SJCRH30 (cell line): ENCODE results near the gene RPA3. TPM values are rescaled to one million over a fixed set of nuclear protein-coding genes. Genes with fewer than 3 reads are reported as not detected.
"Not testable (repeated sequence)": the region's sequence is repeated elsewhere in the genome, so short reads cannot be mapped to it uniquely, and the experiment has no call there.

Experiments
- DNase-seq, 2 experiments: peaks; one replicate each; pipeline ENCODE4 v3.0.0-alpha.2; 2015 to 2020
- H3K27ac ChIP-seq: fragments of 250-450 bp; sonication (Bioruptor Pico); 2 replicates; pipeline ENCODE4 v1.5.1; 2020; ENCODE audit warnings: mild to moderate bottlenecking, moderate library complexity
- H3K27me3 ChIP-seq: fragments of 250-450 bp; sonication (Bioruptor Pico); 2 replicates; pipeline ENCODE4 v1.5.1; 2020; ENCODE audit warnings: mild to moderate bottlenecking, moderate library complexity
- H3K36me3 ChIP-seq: fragments of 250-450 bp; sonication (Bioruptor Pico); 2 replicates; pipeline ENCODE4 v1.5.1; 2020; ENCODE audit warnings: mild to moderate bottlenecking, moderate library complexity
- H3K4me1 ChIP-seq: fragments of 250-450 bp; sonication (Bioruptor Pico); 2 replicates; pipeline ENCODE4 v1.5.1; 2020; ENCODE audit warnings: mild to moderate bottlenecking, moderate library complexity
- H3K4me3 ChIP-seq: fragments of 250-450 bp; sonication (Bioruptor Pico); 2 replicates; pipeline ENCODE4 v1.5.1; 2020; ENCODE audit warnings: mild to moderate bottlenecking, moderate library complexity
- H3K9me3 ChIP-seq: fragments of 250-450 bp; sonication (Bioruptor Pico); replicated peaks from 2 replicates; pipeline ENCODE4 v1.5.1; 2020; ENCODE audit warnings: mild to moderate bottlenecking, moderate library complexity
- total RNA-seq: library from RNA; depleted of rRNA; stranded (reverse); fragments of >200 nt; shearing (Covaris generic); gene quantifications from 2 replicates; pipeline ENCODE4 v1.2.3, GENCODE V29; 2014

Gene RPA3
- total RNA-seq, 1 experiment from 2014 or later: 91.5 TPM

- Histone ChIP-seq H3K36me3 (no peaks in the 10 kb centered on the region), H3K27me3 (no peaks in the 10 kb centered on the region), H3K27ac (no peak overlapping the region), H3K4me3 (no peak overlapping the region), H3K9me3 (no peaks in the 10 kb centered on the region), H3K4me1 (no peaks in the 10 kb centered on the region)
- DNase-seq: no peak
Measured at GRCh38 chr7:7665031-7665430, 53.4 kb downstream of the RPA3 start.

GRCh38 chr7:7664291-7664690, 54.1 kb downstream of the RPA3 start:
- no peak overlapping the region for H3K27ac ChIP-seq

GRCh38 chr7:7662527-7662926, 55.9 kb downstream of the RPA3 start:
- Histone ChIP-seq H3K4me1 (no peaks in the 10 kb centered on the region), H3K4me3 (no peak overlapping the region), H3K27me3 (no peaks in the 10 kb centered on the region), H3K36me3 (no peaks in the 10 kb centered on the region), H3K9me3 (no peaks in the 10 kb centered on the region; the same call in 1 of the 2 replicates), H3K27ac (no peak overlapping the region)
- DNase-seq: peak in 1 of 2 experiments; percentile 48

More at GRCh38 chr7:7664291-7664690, 54.1 kb downstream of the RPA3 start:
- Histone ChIP-seq H3K4me1 (no peaks in the 10 kb centered on the region), H3K9me3 (no peaks in the 10 kb centered on the region), H3K27me3 (no peaks in the 10 kb centered on the region), H3K36me3 (no peaks in the 10 kb centered on the region), H3K4me3 (no peak overlapping the region)
- no peak for DNase-seq

- not testable (repeated sequence) for H3K27ac ChIP-seq, DNase-seq, H3K27me3 ChIP-seq, H3K4me3 ChIP-seq, H3K4me1 ChIP-seq, H3K36me3 ChIP-seq, H3K9me3 ChIP-seq
Measured at GRCh38 chr7:7656459-7656858, 61.9 kb downstream of the RPA3 start.

GRCh38 chr7:7654964-7655715, 63.3 kb downstream of the RPA3 start:
- no peak for DNase-seq
- Histone ChIP-seq H3K4me3 (no peak overlapping the region), H3K9me3 (no peaks in the 10 kb centered on the region; the same call in 1 of the 2 replicates), H3K4me1 (no peaks in the 10 kb centered on the region), H3K27me3 (no peaks in the 10 kb centered on the region), H3K27ac (no peak overlapping the region), H3K36me3 (no peaks in the 10 kb centered on the region)

- Histone ChIP-seq H3K4me3 (no peak overlapping the region), H3K27ac (no peak overlapping the region), H3K27me3 (no peaks in the 10 kb centered on the region), H3K4me1 (no peaks in the 10 kb centered on the region), H3K9me3 (no peaks in the 10 kb centered on the region; the same call in 1 of the 2 replicates), H3K36me3 (no peaks in the 10 kb centered on the region)
- peak; percentile 36 to 62 for DNase-seq
Measured at GRCh38 chr7:7653593-7654187, 64.7 kb downstream of the RPA3 start.

- no peak overlapping the region for H3K27ac ChIP-seq
- H3K27me3 ChIP-seq: no peaks in the 10 kb centered on the region
- no peaks in the 10 kb centered on the region; the same call in 1 of the 2 replicates for H3K9me3 ChIP-seq
- no peak overlapping the region for H3K4me3 ChIP-seq
- H3K36me3 ChIP-seq: no peaks in the 10 kb centered on the region
- no peak for DNase-seq
- no peaks in the 10 kb centered on the region for H3K4me1 ChIP-seq
Measured at GRCh38 chr7:7652798-7653540, 65.4 kb downstream of the RPA3 start.

- Histone ChIP-seq H3K27ac (no peak overlapping the region), H3K4me1 (no peaks in the 10 kb centered on the region), H3K4me3 (no peak overlapping the region), H3K9me3 (no peaks in the 10 kb centered on the region), H3K36me3 (no peaks in the 10 kb centered on the region), H3K27me3 (no peaks in the 10 kb centered on the region)
- no peak for DNase-seq
Measured at GRCh38 chr7:7651479-7651878, 66.9 kb downstream of the RPA3 start.

- Histone ChIP-seq H3K27ac (no peak overlapping the region), H3K4me1 (no peaks in the 10 kb centered on the region), H3K36me3 (no peaks in the 10 kb centered on the region), H3K27me3 (no peaks in the 10 kb centered on the region), H3K4me3 (no peak overlapping the region), H3K9me3 (no peaks in the 10 kb centered on the region)
- no peak for DNase-seq
Measured at GRCh38 chr7:7650682-7651206, 67.7 kb downstream of the RPA3 start.

GRCh38 chr7:7647495-7648036, 70.8 kb downstream of the RPA3 start:
- DNase-seq: no peak

GRCh38 chr7:7642081-7642480, 76.3 kb downstream of the RPA3 start:
- no peaks in the 10 kb centered on the region for H3K9me3 ChIP-seq
- no peaks in the 10 kb centered on the region for H3K36me3 ChIP-seq
- DNase-seq: no peak
- no peaks in the 10 kb centered on the region for H3K4me1 ChIP-seq
- H3K27ac ChIP-seq: no peak overlapping the region
- no peaks in the 10 kb centered on the region for H3K27me3 ChIP-seq
- H3K4me3 ChIP-seq: no peak overlapping the region

More at GRCh38 chr7:7647495-7648036, 70.8 kb downstream of the RPA3 start:
- H3K27ac ChIP-seq: no peak overlapping the region
- no peaks in the 10 kb centered on the region for H3K9me3 ChIP-seq
- H3K27me3 ChIP-seq: no peaks in the 10 kb centered on the region
- H3K36me3 ChIP-seq: no peaks in the 10 kb centered on the region
- H3K4me1 ChIP-seq: no peaks in the 10 kb centered on the region
- no peak overlapping the region for H3K4me3 ChIP-seq

- H3K4me3 ChIP-seq: peak overlapping the region; percentile 89
- no peaks in the 10 kb centered on the region for H3K27me3 ChIP-seq
- no peaks in the 10 kb centered on the region for H3K36me3 ChIP-seq
- H3K27ac ChIP-seq: peak overlapping the region; percentile 78
- peak in 1 of 2 experiments; percentile 48 for DNase-seq
- no peaks in the 10 kb centered on the region for H3K4me1 ChIP-seq
- H3K9me3 ChIP-seq: no peaks in the 10 kb centered on the region
Measured at GRCh38 chr7:7641129-7641663, 77.2 kb downstream of the RPA3 start.

- Histone ChIP-seq H3K27me3 (no peaks in the 10 kb centered on the region), H3K9me3 (no peaks in the 10 kb centered on the region), H3K4me1 (no peaks in the 10 kb centered on the region), H3K27ac (peak within 1 kb of the TSS; percentile 78), H3K4me3 (peak within 1 kb of the TSS; percentile 89), H3K36me3 (no peaks in the 10 kb centered on the region)
- peak; percentile 99 to 100 for DNase-seq
Measured at GRCh38 chr7:7640221-7641128, 77.9 kb downstream of the RPA3 start, which contains the start of gene UMAD1. Gene UMAD1, plus strand, starts transcription at chr7:7640752. Its CDS starts 32,620 bp downstream, at chr7:7673372.
